SK-N-SH (cell line): ENCODE measurements around the gene SPEF2. TPM values are rescaled to one million over a fixed set of nuclear protein-coding genes. Genes with fewer than 3 reads are reported as not detected.

Experiments
- CTCF ChIA-PET: fragments of 300-600, 350-600 bp; formaldehyde crosslinking; extraction: SDS; loops from one replicate; lab custom pipeline; 2021; lab: Yijun Ruan, JAX
- POLR2A ChIA-PET: fragments of 350-600 bp; sonication (Branson Sonifier 250); formaldehyde crosslinking; extraction: SDS; loops from one replicate; lab custom pipeline; 2020; ENCODE audit warnings: antibody characterized with exemption, inconsistent platforms; lab: Yijun Ruan, JAX
- DNase-seq: peaks from one replicate; pipeline ENCODE4 v3.0.0; 2012
- H2AFZ ChIP-seq: fragments of 200-600 bp; sonication (generic); 2 replicates; pipeline ENCODE4 v1.8.1; 2016; ENCODE audit warnings: antibody characterized with exemption, mild to moderate bottlenecking, low read depth
- H3F3A ChIP-seq: fragments of 200-600 bp; sonication (generic); replicated peaks from 2 replicates; pipeline ENCODE3; 2016; ENCODE audit warnings: antibody characterized with exemption, mild to moderate bottlenecking; ENCODE audit not compliant: insufficient read depth
- H3K27ac ChIP-seq, 2 experiments: fragments of 200-500 bp in 1 of 2; fragments of 200-600 bp in 1 of 2; sonication (Bioruptor generic) in 1 of 2; sonication (generic), shearing (Covaris generic) in 1 of 2; 2 replicates each; pipeline versions ENCODE4 v1.5.1 to v1.6.1; 2014 to 2016; ENCODE audit warnings: low read depth in 2 of 2, inconsistent platforms in 1 of 2, low read length in 1 of 2, mild to moderate bottlenecking in 1 of 2, mixed read lengths in 1 of 2
- H3K27me3 ChIP-seq: fragments of 200-600 bp; sonication (generic), shearing (Covaris generic); 2 replicates; pipeline ENCODE4 v1.6.1; 2016; ENCODE audit warnings: mixed run types; ENCODE audit not compliant: insufficient read depth
- H3K36me3 ChIP-seq, 2 experiments: fragments of 200-500 bp in 1 of 2; fragments of 200-600 bp in 1 of 2; sonication (Bioruptor generic) in 1 of 2; sonication (generic) in 1 of 2; replicated peaks in 1 of 2; 2 replicates each; pipeline versions ENCODE3 to v1.5.1; 2014 to 2016; ENCODE audit warnings: low read length in 1 of 2, mild to moderate bottlenecking in 1 of 2; ENCODE audit not compliant: insufficient read depth in 2 of 2, control insufficient read depth in 1 of 2
- H3K4me1 ChIP-seq, 2 experiments: fragments of 200-500 bp in 1 of 2; fragments of 200-600 bp in 1 of 2; sonication (Bioruptor generic) in 1 of 2; sonication (generic), shearing (Covaris generic) in 1 of 2; 2 replicates each; pipeline versions ENCODE4 v1.5.1 to v1.6.1; 2014 to 2016; ENCODE audit warnings: low read depth in 1 of 2, low read length in 1 of 2, mixed run types in 1 of 2; ENCODE audit not compliant: insufficient read depth in 2 of 2, control insufficient read depth in 1 of 2
- H3K4me2 ChIP-seq: fragments of 200-600 bp; sonication (generic), shearing (Covaris generic); 2 replicates; pipeline ENCODE4 v1.6.1; 2017; ENCODE audit warnings: mixed run types
- H3K4me3 ChIP-seq, 2 experiments: fragments of 200-500 bp in 1 of 2; fragments of 200-600 bp in 1 of 2; sonication (Bioruptor generic) in 1 of 2; sonication (generic), shearing (Covaris generic) in 1 of 2; 2 replicates each; pipeline versions ENCODE4 v1.5.1 to v1.8.1; 2014 to 2016; ENCODE audit warnings: low read depth in 2 of 2, inconsistent platforms in 1 of 2, low read length in 1 of 2, mild to moderate bottlenecking in 1 of 2, mixed read lengths in 1 of 2, moderate library complexity in 1 of 2
- H3K79me2 ChIP-seq: fragments of 200-600 bp; sonication (generic); 2 replicates; pipeline ENCODE4 v1.8.1; 2017; ENCODE audit warnings: mild to moderate bottlenecking; ENCODE audit not compliant: insufficient read depth
- H3K9ac ChIP-seq: fragments of 200-600 bp; sonication (generic); 2 replicates; pipeline ENCODE4 v1.6.1; 2017; ENCODE audit warnings: mixed run types
- H3K9me2 ChIP-seq: fragments of 200-600 bp; sonication (generic); 2 replicates; pipeline ENCODE4 v1.6.1; 2017; ENCODE audit warnings: mixed run types
- H3K9me3 ChIP-seq: fragments of 200-600 bp; sonication (generic); 2 replicates; pipeline ENCODE4 v1.6.1; 2017; ENCODE audit warnings: mixed run types, mild to moderate bottlenecking, moderate library complexity
- H4K20me1 ChIP-seq: fragments of 200-600 bp; sonication (generic); 2 replicates; pipeline ENCODE4 v1.6.1; 2017; ENCODE audit warnings: mild to moderate bottlenecking, mixed run types; ENCODE audit not compliant: insufficient read depth
- CHD2 ChIP-seq: fragments of 150-350 bp; IDR thresholded peaks from 2 replicates; pipeline ENCODE4 v1.6.1; 2018; ENCODE audit warnings: low read length; ENCODE audit not compliant: partially characterized antibody
- ELF1 ChIP-seq: IDR thresholded peaks from 2 replicates; pipeline ENCODE4 v1.4.0; 2012
- EP300 ChIP-seq, 2 experiments: IDR thresholded peaks; 2 replicates each; pipeline versions ENCODE4 v1.4.0 to v1.6.1; 2012; ENCODE audit warnings: borderline replicate concordance in 1 of 2, low read depth in 1 of 2, low read length in 1 of 2
- FOSL2 ChIP-seq: IDR thresholded peaks from 2 replicates; pipeline ENCODE4 v1.4.0; 2012; ENCODE audit warnings: low read depth, mild to moderate bottlenecking, moderate library complexity, borderline replicate concordance
- FOXM1 ChIP-seq: IDR thresholded peaks from 2 replicates; pipeline ENCODE4 v1.4.0; 2012; ENCODE audit warnings: low read depth, mild to moderate bottlenecking
- GATA2 ChIP-seq: sonication (generic); formaldehyde crosslinking; IDR thresholded peaks from 2 replicates; pipeline ENCODE4 v1.5.0; 2020; ENCODE audit warnings: mild to moderate bottlenecking, missing genetic modification reagents
- MXI1 ChIP-seq: IDR thresholded peaks from 2 replicates; pipeline ENCODE4 v1.6.1; 2012; ENCODE audit warnings: mild to moderate bottlenecking, low read depth, low read length, improper control_type of control experiment
- NFIC ChIP-seq: IDR thresholded peaks from 2 replicates; pipeline ENCODE4 v1.4.0; 2012; ENCODE audit warnings: borderline replicate concordance
- POLR2AphosphoS5 ChIP-seq: IDR thresholded peaks from 2 replicates; pipeline ENCODE4 v1.6.1; 2012; ENCODE audit warnings: low read depth, low read length
- RCOR1 ChIP-seq: fragments of 150-350 bp; IDR thresholded peaks from 2 replicates; pipeline ENCODE4 v1.6.1; 2017; ENCODE audit warnings: antibody characterized with exemption, low read length
- RFX5 ChIP-seq: IDR thresholded peaks from 2 replicates; pipeline ENCODE4 v1.6.1; 2012; ENCODE audit warnings: mild to moderate bottlenecking, improper control_type of control experiment, low read length
- RXRA ChIP-seq: IDR thresholded peaks from 2 replicates; pipeline ENCODE4 v1.4.0; 2012; ENCODE audit warnings: low read depth, mild to moderate bottlenecking, borderline replicate concordance
- SIN3A ChIP-seq: IDR thresholded peaks from 2 replicates; pipeline ENCODE4 v1.6.1; 2012; ENCODE audit warnings: low read depth, mild to moderate bottlenecking, low read length, moderate library complexity, borderline replicate concordance
- SMC3 ChIP-seq: IDR thresholded peaks from 2 replicates; pipeline ENCODE4 v1.6.1; 2012; ENCODE audit warnings: low read depth, low read length, improper control_type of control experiment
- YY1 ChIP-seq: IDR thresholded peaks from 2 replicates; pipeline ENCODE4 v1.4.0; 2012; ENCODE audit warnings: low read depth, mild to moderate bottlenecking
- WGBS: methylation state at CpG from one replicate; pipeline ENCODE4 v1.1.6; 2017; ENCODE audit warnings: low lambda C conversion rate; 5-methylcytosine and 5-hydroxymethylcytosine counted together
- polyA plus RNA-seq, 3 experiments: library from polyadenylated mRNA; depleted of rRNA; stranded (reverse); fragments of >200 nt; gene quantifications; 2 replicates each; pipeline ENCODE4 v1.2.3, GENCODE V29; 2012
- TF ChIP-seq, protein P1 (sequence below): IDR thresholded peaks from 2 replicates; pipeline ENCODE4 v1.4.0; 2012; ENCODE audit warnings: low read depth, borderline replicate concordance
- TF ChIP-seq, protein P2 (sequence below): IDR thresholded peaks from 2 replicates; pipeline ENCODE4 v1.4.0; 2012; ENCODE audit warnings: low read depth, borderline replicate concordance
- TF ChIP-seq, protein P3 (sequence below): fragments of 150-350 bp; IDR thresholded peaks from 2 replicates; pipeline ENCODE4 v1.6.1; 2016; ENCODE audit warnings: mild to moderate bottlenecking, low read depth, low read length
- TF ChIP-seq, protein P4 (sequence below): IDR thresholded peaks from 2 replicates; pipeline ENCODE4 v1.6.1; 2012; ENCODE audit warnings: mild to moderate bottlenecking, low read depth, low read length, moderate library complexity

The SPEF2 gene
- polyA plus RNA-seq, 1 of the 3 experiments (the other 2 are of a cell fraction), result 1.6 TPM

DNA sequence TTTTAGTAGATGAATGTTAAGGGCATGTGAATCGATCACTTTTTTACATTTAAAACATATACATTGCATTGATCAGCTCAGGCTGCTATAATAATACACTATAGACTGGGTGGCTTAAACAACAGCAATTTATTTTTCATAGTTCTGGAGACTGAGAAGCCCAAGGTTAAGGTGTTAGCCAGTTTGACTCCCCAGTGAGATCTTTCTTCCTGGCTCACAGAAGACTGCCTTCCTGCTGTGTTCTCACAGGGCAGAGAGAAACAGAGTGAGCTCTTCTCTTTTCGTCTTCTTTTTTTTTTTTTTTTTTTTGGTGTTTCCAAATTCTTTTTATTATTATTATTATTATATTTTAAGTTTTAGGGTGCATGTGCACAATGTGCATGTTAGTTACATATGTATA, 56.4 kb downstream of the SPEF2 start:
- H3K27ac ChIP-seq, result no peak overlapping the region
- H3K79me2 ChIP-seq, result no peaks in the 10 kb centered on the region
- no peaks in the 10 kb centered on the region for H3K36me3 ChIP-seq
- H3K4me1 ChIP-seq, result peaks cover 0 to 5% of the 10 kb centered on the region in 2 experiments; a peak in 1 of 4 replicates
- H3K27me3 ChIP-seq, result no peaks in the 10 kb centered on the region
- H3K9me2 ChIP-seq, result no peaks in the 10 kb centered on the region
- no peaks in the 10 kb centered on the region for H3K9me3 ChIP-seq
- 62% methylated on average over 2 of the region's 2 CpGs for WGBS
- H3K4me2 ChIP-seq, result no peak overlapping the region
- H3F3A ChIP-seq, result no peaks in the 10 kb centered on the region
- POLR2A ChIA-PET, result no interaction called here
- TF ChIP-seq FOSL2 (no peak), NFIC (no peak), CHD2 (no peak), RCOR1 (no peak), POLR2AphosphoS5 (no peak), RXRA (no peak), MXI1 (no peak), EP300 (IDR thresholded peaks at IDR 0.05; ENCODE audit: borderline replicate concordance in 1 of 2, low read depth in 1 of 2, low read length in 1 of 2) (no peak), RFX5 (no peak), FOXM1 (no peak), ELF1 (no peak)
- TF ChIP-seq, protein P1, sequence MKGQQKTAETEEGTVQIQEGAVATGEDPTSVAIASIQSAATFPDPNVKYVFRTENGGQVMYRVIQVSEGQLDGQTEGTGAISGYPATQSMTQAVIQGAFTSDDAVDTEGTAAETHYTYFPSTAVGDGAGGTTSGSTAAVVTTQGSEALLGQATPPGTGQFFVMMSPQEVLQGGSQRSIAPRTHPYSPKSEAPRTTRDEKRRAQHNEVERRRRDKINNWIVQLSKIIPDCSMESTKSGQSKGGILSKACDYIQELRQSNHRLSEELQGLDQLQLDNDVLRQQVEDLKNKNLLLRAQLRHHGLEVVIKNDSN, result no peak
- TF ChIP-seq, protein P2, sequence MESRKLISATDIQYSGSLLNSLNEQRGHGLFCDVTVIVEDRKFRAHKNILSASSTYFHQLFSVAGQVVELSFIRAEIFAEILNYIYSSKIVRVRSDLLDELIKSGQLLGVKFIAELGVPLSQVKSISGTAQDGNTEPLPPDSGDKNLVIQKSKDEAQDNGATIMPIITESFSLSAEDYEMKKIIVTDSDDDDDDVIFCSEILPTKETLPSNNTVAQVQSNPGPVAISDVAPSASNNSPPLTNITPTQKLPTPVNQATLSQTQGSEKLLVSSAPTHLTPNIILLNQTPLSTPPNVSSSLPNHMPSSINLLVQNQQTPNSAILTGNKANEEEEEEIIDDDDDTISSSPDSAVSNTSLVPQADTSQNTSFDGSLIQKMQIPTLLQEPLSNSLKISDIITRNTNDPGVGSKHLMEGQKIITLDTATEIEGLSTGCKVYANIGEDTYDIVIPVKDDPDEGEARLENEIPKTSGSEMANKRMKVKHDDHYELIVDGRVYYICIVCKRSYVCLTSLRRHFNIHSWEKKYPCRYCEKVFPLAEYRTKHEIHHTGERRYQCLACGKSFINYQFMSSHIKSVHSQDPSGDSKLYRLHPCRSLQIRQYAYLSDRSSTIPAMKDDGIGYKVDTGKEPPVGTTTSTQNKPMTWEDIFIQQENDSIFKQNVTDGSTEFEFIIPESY, result no peak
- TF ChIP-seq, protein P3, sequence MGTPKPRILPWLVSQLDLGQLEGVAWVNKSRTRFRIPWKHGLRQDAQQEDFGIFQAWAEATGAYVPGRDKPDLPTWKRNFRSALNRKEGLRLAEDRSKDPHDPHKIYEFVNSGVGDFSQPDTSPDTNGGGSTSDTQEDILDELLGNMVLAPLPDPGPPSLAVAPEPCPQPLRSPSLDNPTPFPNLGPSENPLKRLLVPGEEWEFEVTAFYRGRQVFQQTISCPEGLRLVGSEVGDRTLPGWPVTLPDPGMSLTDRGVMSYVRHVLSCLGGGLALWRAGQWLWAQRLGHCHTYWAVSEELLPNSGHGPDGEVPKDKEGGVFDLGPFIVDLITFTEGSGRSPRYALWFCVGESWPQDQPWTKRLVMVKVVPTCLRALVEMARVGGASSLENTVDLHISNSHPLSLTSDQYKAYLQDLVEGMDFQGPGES, result no peak
- TF ChIP-seq, all 33 proteins: peak for 0
- DNase-seq, result no peak
- Histone ChIP-seq H2AFZ (no peak overlapping the region), H4K20me1 (no peaks in the 10 kb centered on the region), H3K9ac (no peak overlapping the region), H3K4me3 (no peak overlapping the region)
- CTCF ChIA-PET, result interaction anchor here (1.6 kb wide), 1 partner anchor 253 kb away, joined by 3 read pairs; no protein-coding TSS in a partner anchor

DNA sequence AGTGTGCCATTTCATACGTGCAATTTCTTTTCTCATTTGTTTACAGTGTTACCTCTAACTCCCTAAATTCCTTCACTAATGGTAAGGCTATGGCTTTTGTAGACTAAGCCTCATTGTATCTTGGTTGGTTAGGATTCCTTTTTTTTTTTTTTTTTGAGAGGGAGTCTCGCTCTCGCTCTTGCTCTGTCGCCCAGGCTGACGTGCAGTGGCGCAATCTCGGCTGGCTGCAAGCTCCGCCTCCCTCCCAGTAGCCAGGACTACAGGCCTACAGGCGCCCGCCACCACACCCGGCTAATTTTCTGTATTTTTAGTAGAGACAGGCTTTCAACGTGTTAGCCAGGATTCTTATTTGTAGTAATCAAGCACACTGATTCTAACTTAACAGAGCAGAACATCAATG, 57.7 kb downstream of the SPEF2 start:
- Histone ChIP-seq H3K27ac (no peak overlapping the region), H3K4me3 (no peak overlapping the region), H3K4me2 (no peak overlapping the region), H3K4me1 (peaks cover 0 to 10% of the 10 kb centered on the region in 2 experiments; a peak in 1 of 4 replicates), H2AFZ (no peak overlapping the region), H3F3A (no peaks in the 10 kb centered on the region), H3K36me3 (no peaks in the 10 kb centered on the region), H4K20me1 (no peaks in the 10 kb centered on the region), H3K27me3 (no peaks in the 10 kb centered on the region), H3K79me2 (no peaks in the 10 kb centered on the region), H3K9me3 (no peaks in the 10 kb centered on the region), H3K9me2 (no peaks in the 10 kb centered on the region), H3K9ac (no peak overlapping the region)
- DNase-seq, result no peak
- 93% methylated on average over 12 of the region's 12 CpGs for WGBS
- CTCF ChIA-PET, result interaction anchor here (1.6 kb wide), 1 partner anchor 251 kb away, joined by 3 read pairs; no protein-coding TSS in a partner anchor
- POLR2A ChIA-PET, result no interaction called here
- TF ChIP-seq SMC3, result no peak
- TF ChIP-seq FOXM1, result no peak
- no peak for TF ChIP-seq YY1
- no peak for TF ChIP-seq GATA2 (CRISPR knock-in tag)
- TF ChIP-seq, protein P2, result no peak
- TF ChIP-seq, protein P4, sequence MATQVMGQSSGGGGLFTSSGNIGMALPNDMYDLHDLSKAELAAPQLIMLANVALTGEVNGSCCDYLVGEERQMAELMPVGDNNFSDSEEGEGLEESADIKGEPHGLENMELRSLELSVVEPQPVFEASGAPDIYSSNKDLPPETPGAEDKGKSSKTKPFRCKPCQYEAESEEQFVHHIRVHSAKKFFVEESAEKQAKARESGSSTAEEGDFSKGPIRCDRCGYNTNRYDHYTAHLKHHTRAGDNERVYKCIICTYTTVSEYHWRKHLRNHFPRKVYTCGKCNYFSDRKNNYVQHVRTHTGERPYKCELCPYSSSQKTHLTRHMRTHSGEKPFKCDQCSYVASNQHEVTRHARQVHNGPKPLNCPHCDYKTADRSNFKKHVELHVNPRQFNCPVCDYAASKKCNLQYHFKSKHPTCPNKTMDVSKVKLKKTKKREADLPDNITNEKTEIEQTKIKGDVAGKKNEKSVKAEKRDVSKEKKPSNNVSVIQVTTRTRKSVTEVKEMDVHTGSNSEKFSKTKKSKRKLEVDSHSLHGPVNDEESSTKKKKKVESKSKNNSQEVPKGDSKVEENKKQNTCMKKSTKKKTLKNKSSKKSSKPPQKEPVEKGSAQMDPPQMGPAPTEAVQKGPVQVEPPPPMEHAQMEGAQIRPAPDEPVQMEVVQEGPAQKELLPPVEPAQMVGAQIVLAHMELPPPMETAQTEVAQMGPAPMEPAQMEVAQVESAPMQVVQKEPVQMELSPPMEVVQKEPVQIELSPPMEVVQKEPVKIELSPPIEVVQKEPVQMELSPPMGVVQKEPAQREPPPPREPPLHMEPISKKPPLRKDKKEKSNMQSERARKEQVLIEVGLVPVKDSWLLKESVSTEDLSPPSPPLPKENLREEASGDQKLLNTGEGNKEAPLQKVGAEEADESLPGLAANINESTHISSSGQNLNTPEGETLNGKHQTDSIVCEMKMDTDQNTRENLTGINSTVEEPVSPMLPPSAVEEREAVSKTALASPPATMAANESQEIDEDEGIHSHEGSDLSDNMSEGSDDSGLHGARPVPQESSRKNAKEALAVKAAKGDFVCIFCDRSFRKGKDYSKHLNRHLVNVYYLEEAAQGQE, result no peak
- TF ChIP-seq SIN3A, result no peak
